ENCODE results near the gene PODXL2. TPM values are rescaled to one million over a fixed set of nuclear protein-coding genes. Genes with fewer than 3 reads are reported as not detected.

PODXL2 gene
- total RNA-seq, 1 experiment from 2014 or later = 26.6 TPM

DNA sequence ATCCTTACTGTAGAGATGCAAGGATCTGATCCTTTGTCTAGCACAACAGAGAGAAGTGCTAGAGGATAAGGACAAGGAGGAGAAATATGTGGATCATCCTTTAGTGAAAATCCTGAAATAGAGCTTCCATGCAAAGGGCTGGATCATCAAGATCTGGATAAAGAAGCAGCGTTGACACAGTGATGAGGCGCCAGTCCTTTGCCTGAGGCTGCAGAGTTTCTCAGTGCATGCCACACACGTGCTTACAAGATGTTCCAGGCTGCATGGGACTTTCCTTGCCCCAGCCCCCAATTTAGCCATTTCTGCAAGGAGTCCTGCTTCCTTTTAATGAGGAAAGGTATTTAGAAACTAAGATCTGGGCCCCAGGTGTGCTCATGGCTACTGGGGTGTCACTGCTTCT lies 36.6 kb downstream of the PODXL2 start:
- ChIA-PET POLR2A (ENCODE audit: low non-redundant PET) (no interaction called here), CTCF (no interaction called here)
- BruUV-seq (replicated peaks) = no TSS peak
- no peak overlapping the region for H3K27ac ChIP-seq (ENCODE audit: low read depth, low read length, poor library complexity, severe bottlenecking)
- no peak overlapping the region for H3K4me3 ChIP-seq (ENCODE audit: low read depth, low read length, poor library complexity, severe bottlenecking)
- intact Hi-C loops (cut with micrococcal nuclease; ENCODE audit: unreplicated experiment) = no loop called here
- no peaks in the 10 kb centered on the region for H3K27me3 ChIP-seq (replicated peaks; ENCODE audit: insufficient read depth, low read depth, low read length, poor library complexity)
- H3K9me3 ChIP-seq (ENCODE audit: low read depth, low read length, poor library complexity, severe bottlenecking) = no peaks in the 10 kb centered on the region
- DNase-seq (ENCODE audit: low spot score) = no peak
- H3K36me3 ChIP-seq (ENCODE audit: insufficient read depth, low read length, poor library complexity, severe bottlenecking) = no peaks in the 10 kb centered on the region
- H3K4me1 ChIP-seq (ENCODE audit: insufficient read depth, low read length, poor library complexity, severe bottlenecking) = no peaks in the 10 kb centered on the region
- TF ChIP-seq, protein P1, sequence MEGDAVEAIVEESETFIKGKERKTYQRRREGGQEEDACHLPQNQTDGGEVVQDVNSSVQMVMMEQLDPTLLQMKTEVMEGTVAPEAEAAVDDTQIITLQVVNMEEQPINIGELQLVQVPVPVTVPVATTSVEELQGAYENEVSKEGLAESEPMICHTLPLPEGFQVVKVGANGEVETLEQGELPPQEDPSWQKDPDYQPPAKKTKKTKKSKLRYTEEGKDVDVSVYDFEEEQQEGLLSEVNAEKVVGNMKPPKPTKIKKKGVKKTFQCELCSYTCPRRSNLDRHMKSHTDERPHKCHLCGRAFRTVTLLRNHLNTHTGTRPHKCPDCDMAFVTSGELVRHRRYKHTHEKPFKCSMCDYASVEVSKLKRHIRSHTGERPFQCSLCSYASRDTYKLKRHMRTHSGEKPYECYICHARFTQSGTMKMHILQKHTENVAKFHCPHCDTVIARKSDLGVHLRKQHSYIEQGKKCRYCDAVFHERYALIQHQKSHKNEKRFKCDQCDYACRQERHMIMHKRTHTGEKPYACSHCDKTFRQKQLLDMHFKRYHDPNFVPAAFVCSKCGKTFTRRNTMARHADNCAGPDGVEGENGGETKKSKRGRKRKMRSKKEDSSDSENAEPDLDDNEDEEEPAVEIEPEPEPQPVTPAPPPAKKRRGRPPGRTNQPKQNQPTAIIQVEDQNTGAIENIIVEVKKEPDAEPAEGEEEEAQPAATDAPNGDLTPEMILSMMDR (conservative IDR thresholded peaks at IDR 0.05; ENCODE audit: low read depth, low read length) = no peak
- no peak for TF ChIP-seq EZH2 (IDR thresholded peaks at IDR 0.05; ENCODE audit: borderline replicate concordance, low read depth, low read length, poor library complexity, severe bottlenecking)

DNA sequence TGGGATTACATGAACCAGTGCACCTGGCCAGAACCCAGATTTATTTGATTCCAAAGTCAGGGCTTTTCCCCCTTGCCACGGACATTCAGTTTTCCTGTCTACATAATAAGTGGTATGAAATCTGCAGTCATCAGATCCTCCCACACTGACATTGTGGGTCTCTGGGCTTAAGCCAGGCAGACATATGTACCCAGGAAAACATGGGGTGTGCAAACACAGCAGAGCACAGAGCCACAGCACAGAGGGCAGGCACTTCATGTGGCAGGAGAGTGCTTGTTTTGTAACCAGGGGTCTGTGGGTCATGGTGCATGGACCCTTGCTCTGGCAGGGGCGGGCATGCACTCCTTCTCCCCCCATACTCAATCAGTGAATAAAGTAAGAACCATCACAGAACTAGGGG lies 37.7 kb downstream of the PODXL2 start:
- ChIA-PET CTCF (no interaction called here), POLR2A (ENCODE audit: low non-redundant PET) (no interaction called here)
- H3K4me3 ChIP-seq (ENCODE audit: low read depth, low read length, poor library complexity, severe bottlenecking) = no peak overlapping the region
- no peak for DNase-seq (ENCODE audit: low spot score)
- H3K9me3 ChIP-seq (ENCODE audit: low read depth, low read length, poor library complexity, severe bottlenecking) = no peaks in the 10 kb centered on the region
- H3K27me3 ChIP-seq (replicated peaks; ENCODE audit: insufficient read depth, low read depth, low read length, poor library complexity) = no peaks in the 10 kb centered on the region
- BruUV-seq (replicated peaks) = no TSS peak
- H3K27ac ChIP-seq (ENCODE audit: low read depth, low read length, poor library complexity, severe bottlenecking) = no peak overlapping the region
- TF ChIP-seq, protein P1 (conservative IDR thresholded peaks at IDR 0.05; ENCODE audit: low read depth, low read length) = no peak
- no peak for TF ChIP-seq EZH2 (IDR thresholded peaks at IDR 0.05; ENCODE audit: borderline replicate concordance, low read depth, low read length, poor library complexity, severe bottlenecking)
- no peaks in the 10 kb centered on the region for H3K36me3 ChIP-seq (ENCODE audit: insufficient read depth, low read length, poor library complexity, severe bottlenecking)
- intact Hi-C loops (cut with micrococcal nuclease; ENCODE audit: unreplicated experiment) = no loop called here
- peaks cover 2% of the 10 kb centered on the region for H3K4me1 ChIP-seq (ENCODE audit: insufficient read depth, low read length, poor library complexity, severe bottlenecking)

DNA sequence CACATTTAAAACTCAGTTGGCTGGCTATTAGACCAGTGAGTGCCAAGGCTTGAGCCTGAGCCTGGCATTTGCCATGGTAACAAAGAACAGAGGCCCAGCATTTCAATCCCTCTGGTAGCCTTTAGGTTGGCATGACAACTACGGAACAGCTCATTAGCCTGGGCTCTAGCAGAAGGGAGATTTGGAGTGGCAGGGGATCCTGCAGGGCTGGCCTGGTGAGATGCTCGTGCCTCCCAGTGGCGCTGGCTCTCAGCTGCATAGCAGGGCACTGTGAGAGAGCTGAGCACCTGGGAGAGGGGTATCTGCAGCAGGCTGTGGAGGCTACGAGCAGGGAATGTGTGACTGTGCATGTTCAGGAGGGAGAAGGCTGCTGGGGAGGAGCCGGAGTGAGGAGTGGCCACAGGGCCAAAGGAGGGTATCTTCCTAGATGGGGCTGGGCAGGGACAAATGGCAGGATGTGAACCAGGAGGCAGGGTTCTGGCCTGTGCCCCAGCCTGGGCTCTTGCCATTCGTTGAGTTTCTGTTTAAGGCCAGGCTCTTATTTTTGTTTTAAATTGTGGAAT lies 38.2 kb downstream of the PODXL2 start:
- H3K27me3 ChIP-seq (replicated peaks; ENCODE audit: insufficient read depth, low read depth, low read length, poor library complexity) = no peaks in the 10 kb centered on the region
- intact Hi-C loops (cut with micrococcal nuclease; ENCODE audit: unreplicated experiment) = no loop called here
- H3K4me1 ChIP-seq (ENCODE audit: insufficient read depth, low read length, poor library complexity, severe bottlenecking) = peaks cover 7% of the 10 kb centered on the region
- H3K36me3 ChIP-seq (ENCODE audit: insufficient read depth, low read length, poor library complexity, severe bottlenecking) = no peaks in the 10 kb centered on the region
- H3K27ac ChIP-seq (ENCODE audit: low read depth, low read length, poor library complexity, severe bottlenecking) = no peak overlapping the region
- H3K9me3 ChIP-seq (ENCODE audit: low read depth, low read length, poor library complexity, severe bottlenecking) = no peaks in the 10 kb centered on the region
- CTCF ChIA-PET = no interaction called here
- no peak overlapping the region for H3K4me3 ChIP-seq (ENCODE audit: low read depth, low read length, poor library complexity, severe bottlenecking)
- no peak for DNase-seq (ENCODE audit: low spot score)
- POLR2A ChIA-PET (ENCODE audit: low non-redundant PET) = no interaction called here
- BruUV-seq (replicated peaks) = no TSS peak
- TF ChIP-seq, protein P1 (conservative IDR thresholded peaks at IDR 0.05; ENCODE audit: low read depth, low read length) = no peak
- TF ChIP-seq EZH2 (IDR thresholded peaks at IDR 0.05; ENCODE audit: borderline replicate concordance, low read depth, low read length, poor library complexity, severe bottlenecking) = no peak

All from A673 (cell line).